ENCODE data around the gene PARP6. TPM values are rescaled to one million over a fixed set of nuclear protein-coding genes. Genes with fewer than 3 reads are reported as not detected.

The PARP6 gene
- total RNA-seq, 1 donor: 28.7 TPM

DNA sequence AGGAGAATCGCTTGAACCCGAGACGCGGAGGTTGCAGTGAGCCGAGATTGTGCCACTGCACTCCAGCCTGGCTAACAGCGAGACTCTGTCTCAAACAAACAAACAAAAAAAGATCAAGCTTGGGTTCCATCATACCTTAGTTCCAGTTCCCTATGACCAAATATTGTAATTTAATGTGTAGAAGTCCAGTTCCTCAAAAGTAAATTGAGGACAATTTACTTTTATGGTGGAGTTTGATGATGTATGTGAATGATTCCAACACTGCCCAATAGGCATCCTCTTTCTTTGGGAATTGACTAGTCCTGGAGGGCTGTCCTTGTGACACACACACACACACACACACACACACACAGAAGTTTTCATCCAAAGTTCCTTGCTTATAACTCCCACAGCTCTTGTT is 38.6 kb downstream of the PARP6 start:
- no peak for DNase-seq (ENCODE audit: low read depth)
- no peak overlapping the region for H3K4me3 ChIP-seq (ENCODE audit: low read depth, low read length)
- TF ChIP-seq, protein P1, sequence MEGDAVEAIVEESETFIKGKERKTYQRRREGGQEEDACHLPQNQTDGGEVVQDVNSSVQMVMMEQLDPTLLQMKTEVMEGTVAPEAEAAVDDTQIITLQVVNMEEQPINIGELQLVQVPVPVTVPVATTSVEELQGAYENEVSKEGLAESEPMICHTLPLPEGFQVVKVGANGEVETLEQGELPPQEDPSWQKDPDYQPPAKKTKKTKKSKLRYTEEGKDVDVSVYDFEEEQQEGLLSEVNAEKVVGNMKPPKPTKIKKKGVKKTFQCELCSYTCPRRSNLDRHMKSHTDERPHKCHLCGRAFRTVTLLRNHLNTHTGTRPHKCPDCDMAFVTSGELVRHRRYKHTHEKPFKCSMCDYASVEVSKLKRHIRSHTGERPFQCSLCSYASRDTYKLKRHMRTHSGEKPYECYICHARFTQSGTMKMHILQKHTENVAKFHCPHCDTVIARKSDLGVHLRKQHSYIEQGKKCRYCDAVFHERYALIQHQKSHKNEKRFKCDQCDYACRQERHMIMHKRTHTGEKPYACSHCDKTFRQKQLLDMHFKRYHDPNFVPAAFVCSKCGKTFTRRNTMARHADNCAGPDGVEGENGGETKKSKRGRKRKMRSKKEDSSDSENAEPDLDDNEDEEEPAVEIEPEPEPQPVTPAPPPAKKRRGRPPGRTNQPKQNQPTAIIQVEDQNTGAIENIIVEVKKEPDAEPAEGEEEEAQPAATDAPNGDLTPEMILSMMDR (IDR thresholded peaks at IDR 0.05; ENCODE audit: insufficient read depth, low read length): no peak

DNA sequence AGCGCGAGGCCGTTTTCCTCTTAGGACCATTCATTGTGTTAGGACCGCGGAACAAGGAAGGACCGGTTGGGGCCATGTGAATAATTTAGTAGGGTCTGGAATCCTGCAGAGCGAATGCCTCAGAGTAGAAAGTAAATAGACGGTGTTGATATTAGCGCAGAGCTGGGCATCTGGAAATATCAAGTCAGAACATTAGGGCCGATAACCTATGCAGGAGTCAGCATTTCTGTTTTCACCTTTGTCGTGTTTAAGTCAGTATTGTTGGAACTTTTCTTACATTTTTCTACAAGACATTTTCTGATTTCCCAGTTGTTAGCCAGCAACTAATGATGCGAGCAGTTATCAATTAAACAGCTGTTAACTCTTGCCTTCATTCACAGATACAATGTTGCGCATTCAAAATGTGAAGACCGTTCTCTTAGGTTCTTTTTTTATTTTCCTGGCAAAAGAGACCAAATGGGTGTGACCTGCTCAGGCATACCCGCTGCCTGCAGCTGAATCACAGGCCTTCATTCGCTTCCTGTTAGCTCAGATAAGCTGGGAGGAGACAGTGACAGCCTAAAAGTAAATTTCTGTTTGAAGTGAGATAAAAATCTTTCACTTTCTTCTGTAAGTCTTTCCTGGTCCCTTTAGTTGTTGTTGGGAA is 40.4 kb downstream of the PARP6 start:
- TF ChIP-seq, protein P1 (IDR thresholded peaks at IDR 0.05; ENCODE audit: insufficient read depth, low read length): no peak
- H3K4me3 ChIP-seq (ENCODE audit: low read depth, low read length): peak overlapping the region; percentile 95
- peak; percentile 87 for DNase-seq (ENCODE audit: low read depth)

- peak within 1 kb of the TSS; percentile 95 for H3K4me3 ChIP-seq (ENCODE audit: low read depth, low read length)
- TF ChIP-seq, protein P1 (IDR thresholded peaks at IDR 0.05; ENCODE audit: insufficient read depth, low read length): no peak
- peak; percentile 97 for DNase-seq (ENCODE audit: low read depth)
These were observed 41.1 kb downstream of the PARP6 start, which contains the start of gene PKM for GRCh38 chr15:72231066-72231832. TSS of gene PKM (minus strand) at chr15:72231190. CDS start at chr15:72219097, 12,093 bp downstream.

DNA sequence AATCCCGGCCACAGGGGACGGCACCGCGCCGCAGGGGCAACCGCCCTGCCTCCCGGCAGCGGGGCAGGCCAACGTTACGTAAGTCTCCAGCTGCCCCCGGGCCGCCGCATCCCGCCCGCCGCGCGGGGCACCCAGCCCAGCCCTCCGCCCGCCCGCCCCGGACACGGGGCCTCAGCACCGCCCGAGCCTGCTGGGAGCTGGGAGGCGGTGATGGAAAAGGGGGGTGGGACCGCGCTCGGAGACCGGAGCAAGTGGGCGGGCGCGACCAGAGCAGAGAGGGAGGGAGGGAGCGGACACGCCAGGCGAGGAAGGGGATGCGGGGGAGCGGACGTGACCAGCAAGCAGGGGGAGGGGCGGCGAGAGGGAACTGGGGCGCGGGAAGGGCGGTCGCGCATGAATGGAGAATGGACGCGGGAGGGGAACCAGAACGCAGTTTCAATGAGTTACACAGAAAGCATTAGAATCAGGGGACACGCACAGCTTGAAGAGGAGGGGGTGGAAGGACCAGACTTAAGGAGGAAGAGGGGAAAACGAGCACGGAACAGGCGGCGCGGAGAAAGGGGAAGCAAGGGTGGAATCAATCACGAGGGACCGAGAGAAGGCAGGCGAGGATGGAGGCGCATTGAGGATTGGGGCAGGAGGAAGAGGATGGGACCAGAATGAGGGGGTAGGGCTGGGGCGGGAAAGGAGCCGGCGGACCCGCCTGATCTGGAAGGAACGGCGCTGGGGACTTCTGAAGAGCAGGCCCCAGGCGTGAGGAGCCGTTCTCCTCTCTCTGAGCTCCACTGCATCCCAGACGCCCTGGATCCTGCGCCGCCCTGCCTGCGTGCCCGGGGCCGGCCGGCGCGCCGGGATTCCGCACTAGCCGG is 41.9 kb downstream of the PARP6 start:
- peak; percentile 83 for DNase-seq (ENCODE audit: low read depth)
- peak overlapping the region; percentile 95 for H3K4me3 ChIP-seq (ENCODE audit: low read depth, low read length)
- TF ChIP-seq, protein P1 (IDR thresholded peaks at IDR 0.05; ENCODE audit: insufficient read depth, low read length): no peak

DNA sequence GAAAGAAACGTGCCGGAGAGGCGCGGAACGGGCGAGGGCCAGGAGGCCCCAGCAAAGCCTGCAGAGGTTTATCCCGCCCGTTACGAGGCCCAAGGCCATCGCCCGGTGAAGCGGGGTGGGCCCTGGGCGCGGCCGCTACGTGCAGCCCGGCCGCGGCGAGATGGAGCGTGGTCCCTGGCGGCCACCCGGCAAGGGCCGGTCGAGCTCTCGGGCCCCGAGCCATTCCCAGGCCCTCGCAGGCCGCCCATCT is 42.5 kb downstream of the PARP6 start:
- TF ChIP-seq, protein P1 (IDR thresholded peaks at IDR 0.05; ENCODE audit: insufficient read depth, low read length): no peak
- H3K4me3 ChIP-seq (ENCODE audit: low read depth, low read length): peak overlapping the region; percentile 95
- DNase-seq (ENCODE audit: low read depth): no peak

- TF ChIP-seq, protein P1 (IDR thresholded peaks at IDR 0.05; ENCODE audit: insufficient read depth, low read length): no peak
- peak; percentile 83 for DNase-seq (ENCODE audit: low read depth)
- H3K4me3 ChIP-seq (ENCODE audit: low read depth, low read length): peak overlapping the region; percentile 95
These were observed 43.0 kb downstream of the PARP6 start for GRCh38 chr15:72229076-72229946.
